ENCODE data around the gene PRKAR1B. TPM values are rescaled to one million over a fixed set of nuclear protein-coding genes. Genes with fewer than 3 reads are reported as not detected.

PRKAR1B gene
- total RNA-seq, 1 experiment from 2014 or later: 27.2 TPM

DNA sequence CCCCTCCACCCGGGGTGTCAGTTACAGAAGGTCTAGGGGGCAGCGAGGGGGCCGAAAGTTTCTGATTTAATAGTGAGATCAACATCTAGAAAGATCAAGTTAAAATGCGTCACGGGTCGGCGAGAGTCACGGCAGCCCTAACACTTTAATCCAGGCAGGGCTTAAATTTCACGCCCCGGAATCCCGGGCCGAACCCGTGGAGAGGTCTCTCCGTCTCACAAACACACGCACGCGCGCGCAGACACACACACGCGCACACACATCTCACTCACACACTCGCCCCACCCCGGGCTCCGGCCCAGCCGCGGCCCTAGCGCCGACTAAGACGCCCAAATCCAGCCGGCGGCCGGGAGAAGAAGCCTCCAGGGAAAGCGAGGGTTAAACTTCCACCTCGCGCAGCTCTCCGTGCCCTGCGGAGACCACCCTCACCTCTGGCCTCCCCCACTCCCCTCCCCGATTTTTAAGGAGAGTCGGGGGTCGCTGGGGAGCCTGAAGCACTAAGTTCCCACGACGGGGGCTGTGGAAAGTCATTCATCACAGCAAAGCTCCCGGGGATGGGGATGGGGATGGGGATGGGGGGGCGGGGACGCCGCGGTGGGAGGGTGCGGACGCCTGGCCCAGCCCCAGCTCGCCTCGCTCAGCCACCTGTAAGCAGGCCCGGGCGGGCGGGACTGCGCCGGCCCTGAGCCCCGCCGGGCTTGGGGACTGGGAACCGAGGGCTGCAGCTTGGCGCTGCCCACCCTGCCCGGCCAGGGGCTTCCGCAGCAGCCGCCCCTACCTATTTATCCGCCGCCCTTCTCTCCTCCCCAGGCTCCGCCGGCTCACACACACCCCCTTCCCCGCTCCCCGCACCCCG is 209.1 kb downstream of the PRKAR1B start:
- no peak overlapping the region for H3K27ac ChIP-seq (ENCODE audit: low read depth, low read length, poor library complexity, severe bottlenecking)
- no TSS peak for BruUV-seq (replicated peaks)
- no peaks in the 10 kb centered on the region for H3K36me3 ChIP-seq (ENCODE audit: insufficient read depth, low read length, poor library complexity, severe bottlenecking)
- H3K4me3 ChIP-seq (ENCODE audit: low read depth, low read length, poor library complexity, severe bottlenecking): peak overlapping the region; percentile 56
- POLR2A ChIA-PET (ENCODE audit: low non-redundant PET): no interaction called here
- CTCF ChIA-PET: no interaction called here
- H3K4me1 ChIP-seq (ENCODE audit: insufficient read depth, low read length, poor library complexity, severe bottlenecking): peaks cover 20% of the 10 kb centered on the region
- H3K27me3 ChIP-seq (replicated peaks; ENCODE audit: insufficient read depth, low read depth, low read length, poor library complexity): peaks cover 55% of the 10 kb centered on the region
- no peaks in the 10 kb centered on the region for H3K9me3 ChIP-seq (ENCODE audit: low read depth, low read length, poor library complexity, severe bottlenecking)
- intact Hi-C loops (cut with micrococcal nuclease; ENCODE audit: unreplicated experiment): no loop called here
- peak; percentile 39 for DNase-seq (ENCODE audit: low spot score)
- peak; percentile 28 for TF ChIP-seq EZH2 (IDR thresholded peaks at IDR 0.05; ENCODE audit: borderline replicate concordance, low read depth, low read length, poor library complexity, severe bottlenecking)
- TF ChIP-seq, protein P1, sequence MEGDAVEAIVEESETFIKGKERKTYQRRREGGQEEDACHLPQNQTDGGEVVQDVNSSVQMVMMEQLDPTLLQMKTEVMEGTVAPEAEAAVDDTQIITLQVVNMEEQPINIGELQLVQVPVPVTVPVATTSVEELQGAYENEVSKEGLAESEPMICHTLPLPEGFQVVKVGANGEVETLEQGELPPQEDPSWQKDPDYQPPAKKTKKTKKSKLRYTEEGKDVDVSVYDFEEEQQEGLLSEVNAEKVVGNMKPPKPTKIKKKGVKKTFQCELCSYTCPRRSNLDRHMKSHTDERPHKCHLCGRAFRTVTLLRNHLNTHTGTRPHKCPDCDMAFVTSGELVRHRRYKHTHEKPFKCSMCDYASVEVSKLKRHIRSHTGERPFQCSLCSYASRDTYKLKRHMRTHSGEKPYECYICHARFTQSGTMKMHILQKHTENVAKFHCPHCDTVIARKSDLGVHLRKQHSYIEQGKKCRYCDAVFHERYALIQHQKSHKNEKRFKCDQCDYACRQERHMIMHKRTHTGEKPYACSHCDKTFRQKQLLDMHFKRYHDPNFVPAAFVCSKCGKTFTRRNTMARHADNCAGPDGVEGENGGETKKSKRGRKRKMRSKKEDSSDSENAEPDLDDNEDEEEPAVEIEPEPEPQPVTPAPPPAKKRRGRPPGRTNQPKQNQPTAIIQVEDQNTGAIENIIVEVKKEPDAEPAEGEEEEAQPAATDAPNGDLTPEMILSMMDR (conservative IDR thresholded peaks at IDR 0.05; ENCODE audit: low read depth, low read length): no peak

DNA sequence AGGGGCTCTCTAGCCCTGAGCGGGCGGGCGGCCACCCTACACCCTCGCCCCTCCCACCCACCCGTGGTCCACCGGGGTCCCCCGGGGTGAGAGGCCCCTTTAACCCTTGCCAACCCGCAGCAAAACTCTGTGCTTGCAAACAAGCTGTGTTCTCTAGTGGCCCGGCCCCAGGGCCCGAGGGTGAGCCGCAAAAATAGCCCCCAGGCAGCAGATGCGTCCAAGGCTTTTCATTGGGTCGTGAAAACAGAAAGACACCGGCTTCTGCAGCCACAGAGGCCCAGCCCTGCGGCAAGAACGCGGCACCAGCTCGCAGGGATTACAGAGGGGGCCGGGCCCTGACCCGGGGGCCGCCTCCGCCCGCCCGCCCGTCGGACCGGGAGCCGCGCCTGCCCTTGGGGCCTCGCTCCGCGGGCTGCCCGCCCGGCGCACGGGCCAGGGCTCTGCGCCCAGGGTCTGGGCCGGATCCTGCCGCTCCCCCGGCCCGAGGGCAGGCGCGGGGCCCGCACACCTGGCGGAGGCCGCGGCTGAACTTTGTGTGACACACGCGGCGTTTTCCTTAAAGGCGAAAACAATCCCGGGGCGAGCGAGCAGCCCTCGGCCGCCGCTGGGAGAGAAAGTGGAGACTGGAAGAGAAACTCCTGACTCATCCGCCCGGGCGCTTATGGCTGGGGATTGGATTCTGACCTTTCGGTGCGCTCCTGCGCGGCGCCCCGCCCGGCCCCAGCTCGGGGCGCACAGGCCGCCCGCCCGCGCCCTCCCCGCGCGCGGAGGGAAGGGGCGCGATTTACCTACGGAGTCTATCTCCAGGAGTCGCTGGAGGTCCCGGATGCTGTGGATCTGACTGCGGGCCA is 210.2 kb downstream of the PRKAR1B start:
- Histone ChIP-seq H3K27ac (ENCODE audit: low read depth, low read length, poor library complexity, severe bottlenecking) (no peak overlapping the region), H3K4me1 (ENCODE audit: insufficient read depth, low read length, poor library complexity, severe bottlenecking) (peaks cover 13% of the 10 kb centered on the region), H3K4me3 (ENCODE audit: low read depth, low read length, poor library complexity, severe bottlenecking) (peak overlapping the region; percentile 56), H3K9me3 (ENCODE audit: low read depth, low read length, poor library complexity, severe bottlenecking) (no peaks in the 10 kb centered on the region), H3K36me3 (ENCODE audit: insufficient read depth, low read length, poor library complexity, severe bottlenecking) (no peaks in the 10 kb centered on the region), H3K27me3 (replicated peaks; ENCODE audit: insufficient read depth, low read depth, low read length, poor library complexity) (peaks cover 43% of the 10 kb centered on the region)
- POLR2A ChIA-PET (ENCODE audit: low non-redundant PET): no interaction called here
- intact Hi-C loops (cut with micrococcal nuclease; ENCODE audit: unreplicated experiment): no loop called here
- CTCF ChIA-PET: no interaction called here
- peak; percentile 72 for TF ChIP-seq EZH2 (IDR thresholded peaks at IDR 0.05; ENCODE audit: borderline replicate concordance, low read depth, low read length, poor library complexity, severe bottlenecking)
- TF ChIP-seq, protein P1 (conservative IDR thresholded peaks at IDR 0.05; ENCODE audit: low read depth, low read length): no peak
- no peak for DNase-seq (ENCODE audit: low spot score)
- no TSS peak for BruUV-seq (replicated peaks)

DNA sequence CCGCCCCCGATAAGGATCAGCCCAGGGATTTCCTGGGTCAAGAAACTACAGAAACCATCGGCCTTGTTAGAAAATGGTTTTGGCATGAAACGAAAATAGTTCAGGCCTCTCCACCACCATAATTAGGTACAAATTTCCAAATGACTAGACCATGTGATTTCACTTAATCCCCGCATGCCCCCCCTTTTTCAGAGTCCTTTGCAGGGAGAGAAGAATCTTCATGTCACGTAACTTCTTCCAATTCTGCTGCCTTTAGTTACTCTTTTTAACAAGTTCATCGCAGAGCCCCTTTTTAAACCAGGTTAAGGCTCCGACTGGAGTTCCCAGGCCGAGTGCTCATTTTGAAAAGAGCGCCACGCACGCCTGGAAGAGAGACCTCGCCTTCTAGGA is 210.9 kb downstream of the PRKAR1B start:
- no TSS peak for BruUV-seq (replicated peaks)
- Histone ChIP-seq H3K27ac (ENCODE audit: low read depth, low read length, poor library complexity, severe bottlenecking) (no peak overlapping the region), H3K4me1 (ENCODE audit: insufficient read depth, low read length, poor library complexity, severe bottlenecking) (peaks cover 12% of the 10 kb centered on the region), H3K4me3 (ENCODE audit: low read depth, low read length, poor library complexity, severe bottlenecking) (no peak overlapping the region), H3K36me3 (ENCODE audit: insufficient read depth, low read length, poor library complexity, severe bottlenecking) (no peaks in the 10 kb centered on the region), H3K27me3 (replicated peaks; ENCODE audit: insufficient read depth, low read depth, low read length, poor library complexity) (peaks cover 37% of the 10 kb centered on the region), H3K9me3 (ENCODE audit: low read depth, low read length, poor library complexity, severe bottlenecking) (no peaks in the 10 kb centered on the region)
- intact Hi-C loops (cut with micrococcal nuclease; ENCODE audit: unreplicated experiment): no loop called here
- POLR2A ChIA-PET (ENCODE audit: low non-redundant PET): no interaction called here
- DNase-seq (ENCODE audit: low spot score): no peak
- CTCF ChIA-PET: no interaction called here
- TF ChIP-seq, protein P1 (conservative IDR thresholded peaks at IDR 0.05; ENCODE audit: low read depth, low read length): no peak
- no peak for TF ChIP-seq EZH2 (IDR thresholded peaks at IDR 0.05; ENCODE audit: borderline replicate concordance, low read depth, low read length, poor library complexity, severe bottlenecking)

Data from A673 (cell line).